GM13977 (cell line): Measurements from ENCODE around the gene DDX31.
"Not testable (repeated sequence)": the region's sequence is repeated elsewhere in the genome, so short reads cannot be mapped to it uniquely, and the experiment has no call there.

Experiments
- DNase-seq: peaks from one replicate; pipeline ENCODE4 v3.0.0; 2012; ENCODE audit warnings: low spot score
- in situ Hi-C: fragments of 300-500 bp; cut with MboI; formaldehyde crosslinking; loops from one replicate; pipeline ENCODE4 v1.12.0; 2022; ENCODE audit warnings: low sequenced_read_pairs, low pct_unique_long_range_greater_than_20kb, mixed read lengths, inconsistent platforms; ENCODE audit not compliant: unreplicated experiment
- TF ChIP-seq, protein P1 (sequence below): IDR thresholded peaks from 2 replicates; pipeline ENCODE4 v1.5.1; 2012; ENCODE audit warnings: mild to moderate bottlenecking, control low read depth; ENCODE audit not compliant: insufficient read depth; ENCODE audit errors: extremely low read depth, missing control alignments

Gene DDX31

DNA sequence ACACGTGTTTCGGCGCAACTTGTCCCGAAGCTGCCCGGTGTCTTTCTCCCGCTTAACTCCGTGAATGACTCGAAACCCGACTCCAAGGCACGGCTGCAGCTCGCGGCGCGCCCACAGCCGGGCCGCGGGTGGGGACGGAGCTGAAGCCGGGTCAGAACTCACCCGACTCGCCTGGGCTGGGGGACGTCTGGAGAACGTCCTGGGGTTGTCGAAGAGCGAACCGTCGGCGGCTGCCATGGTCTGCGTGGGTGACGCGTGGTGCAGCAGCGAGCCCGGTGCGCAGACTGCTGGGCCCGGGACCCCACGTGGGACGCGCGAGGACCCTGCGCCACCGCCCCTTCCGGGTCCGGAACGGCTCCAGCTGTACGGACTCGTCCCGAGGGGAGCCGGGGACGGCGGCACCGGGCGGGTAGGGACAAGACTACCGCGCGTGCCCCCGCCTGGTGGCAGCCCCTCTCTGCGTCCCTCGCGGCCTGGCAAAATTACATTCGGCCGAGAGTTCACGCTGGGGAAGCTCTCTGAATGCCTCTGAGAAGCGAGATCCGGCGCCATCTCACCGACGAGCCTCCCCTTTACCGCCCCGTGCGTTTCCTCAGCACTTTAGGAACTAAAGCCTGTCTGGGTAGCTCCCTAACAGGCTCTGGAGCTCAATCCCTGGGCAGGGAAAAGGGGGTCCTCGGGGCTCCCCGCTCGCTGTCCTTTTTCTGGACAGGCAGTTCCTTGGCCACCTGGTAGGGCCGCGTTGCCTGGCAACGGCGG, at the start of gene DDX31:
DDX31 (minus strand) TSS at position 286 of the 759 bp plus-strand sequence; CDS start at position 237, 49 bp downstream.
- TF ChIP-seq, protein P1, sequence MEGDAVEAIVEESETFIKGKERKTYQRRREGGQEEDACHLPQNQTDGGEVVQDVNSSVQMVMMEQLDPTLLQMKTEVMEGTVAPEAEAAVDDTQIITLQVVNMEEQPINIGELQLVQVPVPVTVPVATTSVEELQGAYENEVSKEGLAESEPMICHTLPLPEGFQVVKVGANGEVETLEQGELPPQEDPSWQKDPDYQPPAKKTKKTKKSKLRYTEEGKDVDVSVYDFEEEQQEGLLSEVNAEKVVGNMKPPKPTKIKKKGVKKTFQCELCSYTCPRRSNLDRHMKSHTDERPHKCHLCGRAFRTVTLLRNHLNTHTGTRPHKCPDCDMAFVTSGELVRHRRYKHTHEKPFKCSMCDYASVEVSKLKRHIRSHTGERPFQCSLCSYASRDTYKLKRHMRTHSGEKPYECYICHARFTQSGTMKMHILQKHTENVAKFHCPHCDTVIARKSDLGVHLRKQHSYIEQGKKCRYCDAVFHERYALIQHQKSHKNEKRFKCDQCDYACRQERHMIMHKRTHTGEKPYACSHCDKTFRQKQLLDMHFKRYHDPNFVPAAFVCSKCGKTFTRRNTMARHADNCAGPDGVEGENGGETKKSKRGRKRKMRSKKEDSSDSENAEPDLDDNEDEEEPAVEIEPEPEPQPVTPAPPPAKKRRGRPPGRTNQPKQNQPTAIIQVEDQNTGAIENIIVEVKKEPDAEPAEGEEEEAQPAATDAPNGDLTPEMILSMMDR, result no peak
- DNase-seq, result peak; percentile 95
- in situ Hi-C loops, result no loop called here

DNA sequence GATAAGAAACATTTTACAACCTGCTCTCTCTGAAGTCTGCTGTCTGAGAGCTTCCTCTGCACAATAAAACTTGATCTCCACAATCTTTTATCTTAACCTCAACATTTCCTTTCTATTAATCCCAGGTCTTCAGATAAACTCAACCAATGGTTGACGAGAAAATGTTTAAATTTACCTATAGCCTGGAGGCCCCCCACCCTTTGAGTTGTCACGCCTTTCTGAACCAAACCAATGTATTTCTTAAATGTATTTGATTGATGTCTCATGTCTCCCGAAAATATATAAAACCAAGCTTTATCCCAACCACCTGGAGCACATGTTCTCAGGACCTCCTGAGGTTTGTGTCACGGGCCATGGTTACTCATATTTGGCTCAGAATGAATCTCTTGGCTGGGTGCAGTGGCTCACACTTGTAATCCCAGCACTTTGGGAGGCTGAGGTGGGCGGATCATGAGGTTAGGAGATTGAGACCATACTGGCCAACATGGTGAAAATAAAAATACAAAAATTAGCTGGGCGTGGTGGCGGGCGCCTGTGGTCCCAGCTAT, 48.7 kb upstream of the DDX31 start:
- in situ Hi-C loops, DNase-seq: not testable (repeated sequence)

DNA sequence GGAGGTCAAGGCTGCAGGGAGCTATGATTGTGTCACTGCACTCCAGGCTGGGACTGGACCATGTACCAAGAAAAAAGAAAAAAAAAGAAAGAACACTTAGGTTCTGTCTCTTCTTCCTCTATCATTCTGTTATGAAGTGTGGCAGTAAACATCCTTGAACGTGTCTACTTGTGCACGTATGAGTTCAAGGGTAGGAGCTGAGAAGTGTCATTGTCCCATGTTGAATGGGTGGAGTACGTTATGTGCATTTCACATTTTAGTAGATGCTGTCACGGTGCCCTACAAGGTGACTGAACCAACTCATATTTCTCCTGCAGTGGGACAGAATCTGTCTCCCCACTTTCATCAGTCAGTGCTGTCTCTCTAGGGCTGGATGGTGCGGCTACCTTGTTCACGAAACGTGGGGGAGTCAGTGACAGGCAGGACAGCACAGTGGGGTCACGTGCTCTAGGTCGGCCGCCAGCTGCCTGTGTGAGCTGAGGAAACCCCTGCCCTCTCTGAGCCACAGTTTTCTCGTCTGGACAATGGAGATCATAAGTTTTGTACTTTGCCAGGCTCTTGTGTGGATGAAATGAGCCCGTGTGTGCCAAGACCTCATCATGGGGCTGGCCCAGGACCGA, 47.7 kb upstream of the DDX31 start:
- no peak for DNase-seq
- in situ Hi-C loops, result no loop called here
- TF ChIP-seq, protein P1, result no peak

DNA sequence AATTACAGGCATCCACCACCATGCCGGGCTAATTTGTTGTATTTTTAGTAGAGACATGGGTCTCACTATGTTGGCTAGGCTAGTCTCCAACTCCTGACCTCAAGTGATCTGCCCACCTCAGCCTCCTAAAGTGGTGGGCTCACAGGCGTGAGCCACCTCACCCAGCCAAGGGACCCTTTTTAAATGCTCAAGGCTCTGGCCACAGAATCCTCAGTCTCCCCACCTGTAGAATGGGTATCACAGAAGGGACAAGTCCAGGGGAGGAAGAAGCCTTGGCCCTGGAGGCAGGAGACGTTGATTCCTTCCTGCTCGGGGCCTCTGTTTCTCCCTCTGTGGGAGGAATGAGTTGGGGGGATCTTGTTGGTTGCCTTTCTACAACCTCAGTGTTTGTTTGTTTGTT, 46.2 kb upstream of the DDX31 start:
- no peak for DNase-seq
- TF ChIP-seq, protein P1, result no peak
- in situ Hi-C loops, result no loop called here

DNA sequence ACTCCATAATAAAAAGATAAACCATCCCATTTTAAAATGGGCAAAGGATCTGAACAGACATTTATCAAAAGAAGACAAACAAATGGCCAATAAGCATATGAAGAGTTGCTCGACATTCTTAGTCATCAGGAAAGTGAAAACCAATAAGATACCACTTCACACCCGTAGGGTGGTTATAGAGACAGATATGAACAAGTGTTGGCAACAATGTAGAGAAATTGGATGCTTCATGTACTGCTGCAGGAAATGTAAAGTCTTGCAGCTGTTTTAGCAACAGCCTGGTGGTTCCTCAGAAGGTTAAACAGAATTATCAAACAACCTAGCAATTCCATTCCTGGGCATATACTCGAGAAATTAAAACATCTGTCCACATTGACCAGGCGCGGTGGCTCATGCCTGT, 43.0 kb upstream of the DDX31 start:
- in situ Hi-C loops, result no loop called here
- TF ChIP-seq, protein P1, result no peak
- no peak for DNase-seq

DNA sequence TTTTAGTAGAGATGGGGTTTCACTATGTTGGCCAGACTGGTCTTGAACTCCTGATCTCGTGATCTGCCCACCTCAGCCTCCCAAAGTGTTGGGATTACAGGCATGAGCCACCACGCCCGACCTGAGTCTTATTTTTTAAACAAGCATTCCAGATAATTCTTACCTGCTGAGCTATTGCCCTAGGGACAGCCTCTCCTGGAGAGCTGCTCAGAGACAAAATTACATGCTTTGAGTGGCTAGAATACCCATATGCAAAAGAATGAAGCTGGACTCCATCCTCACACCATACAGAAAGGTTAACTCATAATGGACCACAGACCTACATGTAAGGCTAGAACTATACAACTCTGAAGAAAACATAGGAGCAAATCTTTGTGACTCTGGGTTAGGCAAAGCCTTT, 42.1 kb upstream of the DDX31 start:
- in situ Hi-C loops, result no loop called here
- no peak for DNase-seq
- TF ChIP-seq, protein P1, result no peak

DNA sequence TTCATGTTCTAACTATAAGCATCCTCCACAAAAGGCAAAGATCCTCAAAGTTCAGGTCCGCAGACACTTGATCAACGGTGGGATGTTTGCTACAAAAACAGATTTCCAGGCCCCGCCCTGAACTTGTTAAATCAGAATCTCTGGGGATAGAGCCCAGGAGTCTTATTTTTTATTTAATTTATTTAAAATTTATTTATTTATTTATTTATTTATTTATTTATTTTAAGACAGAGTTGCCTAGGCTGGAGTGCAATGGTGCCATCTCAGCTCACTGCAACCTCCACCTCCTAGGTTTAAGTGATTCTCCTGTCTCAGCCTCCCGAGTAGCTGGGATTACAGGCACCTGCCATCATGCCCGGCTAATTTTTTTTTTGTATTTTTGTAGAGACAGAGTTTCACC, 41.4 kb upstream of the DDX31 start:
- in situ Hi-C loops, DNase-seq: not testable (repeated sequence)
